ENCODE measurements around the gene TBPL1.

DNA sequence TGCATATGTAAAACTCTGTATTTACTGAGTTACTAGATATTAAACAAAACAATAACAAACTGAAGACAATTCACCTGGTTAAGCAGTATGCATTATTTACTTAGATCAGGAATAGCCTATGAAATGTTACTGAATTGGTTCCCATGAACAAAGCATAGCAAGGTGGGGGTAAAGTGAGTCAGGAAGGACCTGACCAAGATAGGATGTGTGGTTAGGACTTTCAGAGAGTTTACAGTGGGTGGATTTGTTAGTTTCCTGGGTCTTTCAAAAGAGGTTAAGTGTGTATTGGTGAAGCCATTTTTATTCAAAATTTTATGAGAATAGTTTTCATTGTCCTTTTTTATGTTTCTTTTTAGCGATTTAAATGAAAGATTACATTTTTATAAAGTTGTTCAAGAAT is 32.9 kb downstream of the TBPL1 start:
- TF ChIP-seq, protein P1, sequence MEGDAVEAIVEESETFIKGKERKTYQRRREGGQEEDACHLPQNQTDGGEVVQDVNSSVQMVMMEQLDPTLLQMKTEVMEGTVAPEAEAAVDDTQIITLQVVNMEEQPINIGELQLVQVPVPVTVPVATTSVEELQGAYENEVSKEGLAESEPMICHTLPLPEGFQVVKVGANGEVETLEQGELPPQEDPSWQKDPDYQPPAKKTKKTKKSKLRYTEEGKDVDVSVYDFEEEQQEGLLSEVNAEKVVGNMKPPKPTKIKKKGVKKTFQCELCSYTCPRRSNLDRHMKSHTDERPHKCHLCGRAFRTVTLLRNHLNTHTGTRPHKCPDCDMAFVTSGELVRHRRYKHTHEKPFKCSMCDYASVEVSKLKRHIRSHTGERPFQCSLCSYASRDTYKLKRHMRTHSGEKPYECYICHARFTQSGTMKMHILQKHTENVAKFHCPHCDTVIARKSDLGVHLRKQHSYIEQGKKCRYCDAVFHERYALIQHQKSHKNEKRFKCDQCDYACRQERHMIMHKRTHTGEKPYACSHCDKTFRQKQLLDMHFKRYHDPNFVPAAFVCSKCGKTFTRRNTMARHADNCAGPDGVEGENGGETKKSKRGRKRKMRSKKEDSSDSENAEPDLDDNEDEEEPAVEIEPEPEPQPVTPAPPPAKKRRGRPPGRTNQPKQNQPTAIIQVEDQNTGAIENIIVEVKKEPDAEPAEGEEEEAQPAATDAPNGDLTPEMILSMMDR (IDR thresholded peaks at IDR 0.05): no peak
- no peak for TF ChIP-seq SIN3A (IDR thresholded peaks at IDR 0.05; ENCODE audit: borderline replicate concordance, insufficient read depth, low read depth, low read length)
- TF ChIP-seq, protein P2, sequence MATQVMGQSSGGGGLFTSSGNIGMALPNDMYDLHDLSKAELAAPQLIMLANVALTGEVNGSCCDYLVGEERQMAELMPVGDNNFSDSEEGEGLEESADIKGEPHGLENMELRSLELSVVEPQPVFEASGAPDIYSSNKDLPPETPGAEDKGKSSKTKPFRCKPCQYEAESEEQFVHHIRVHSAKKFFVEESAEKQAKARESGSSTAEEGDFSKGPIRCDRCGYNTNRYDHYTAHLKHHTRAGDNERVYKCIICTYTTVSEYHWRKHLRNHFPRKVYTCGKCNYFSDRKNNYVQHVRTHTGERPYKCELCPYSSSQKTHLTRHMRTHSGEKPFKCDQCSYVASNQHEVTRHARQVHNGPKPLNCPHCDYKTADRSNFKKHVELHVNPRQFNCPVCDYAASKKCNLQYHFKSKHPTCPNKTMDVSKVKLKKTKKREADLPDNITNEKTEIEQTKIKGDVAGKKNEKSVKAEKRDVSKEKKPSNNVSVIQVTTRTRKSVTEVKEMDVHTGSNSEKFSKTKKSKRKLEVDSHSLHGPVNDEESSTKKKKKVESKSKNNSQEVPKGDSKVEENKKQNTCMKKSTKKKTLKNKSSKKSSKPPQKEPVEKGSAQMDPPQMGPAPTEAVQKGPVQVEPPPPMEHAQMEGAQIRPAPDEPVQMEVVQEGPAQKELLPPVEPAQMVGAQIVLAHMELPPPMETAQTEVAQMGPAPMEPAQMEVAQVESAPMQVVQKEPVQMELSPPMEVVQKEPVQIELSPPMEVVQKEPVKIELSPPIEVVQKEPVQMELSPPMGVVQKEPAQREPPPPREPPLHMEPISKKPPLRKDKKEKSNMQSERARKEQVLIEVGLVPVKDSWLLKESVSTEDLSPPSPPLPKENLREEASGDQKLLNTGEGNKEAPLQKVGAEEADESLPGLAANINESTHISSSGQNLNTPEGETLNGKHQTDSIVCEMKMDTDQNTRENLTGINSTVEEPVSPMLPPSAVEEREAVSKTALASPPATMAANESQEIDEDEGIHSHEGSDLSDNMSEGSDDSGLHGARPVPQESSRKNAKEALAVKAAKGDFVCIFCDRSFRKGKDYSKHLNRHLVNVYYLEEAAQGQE (IDR thresholded peaks at IDR 0.05; ENCODE audit: insufficient read depth in 1 of 2, low read depth in 2 of 2, low read length in 1 of 2): no peak
- no peak for TF ChIP-seq POLR2AphosphoS5 (IDR thresholded peaks at IDR 0.05; ENCODE audit: low read depth, low read length)
- no peak for TF ChIP-seq TCF7L2 (IDR thresholded peaks at IDR 0.05; ENCODE audit: low read depth, low read length)
